ENCODE data around the gene AGBL1.

Gene AGBL1

DNA sequence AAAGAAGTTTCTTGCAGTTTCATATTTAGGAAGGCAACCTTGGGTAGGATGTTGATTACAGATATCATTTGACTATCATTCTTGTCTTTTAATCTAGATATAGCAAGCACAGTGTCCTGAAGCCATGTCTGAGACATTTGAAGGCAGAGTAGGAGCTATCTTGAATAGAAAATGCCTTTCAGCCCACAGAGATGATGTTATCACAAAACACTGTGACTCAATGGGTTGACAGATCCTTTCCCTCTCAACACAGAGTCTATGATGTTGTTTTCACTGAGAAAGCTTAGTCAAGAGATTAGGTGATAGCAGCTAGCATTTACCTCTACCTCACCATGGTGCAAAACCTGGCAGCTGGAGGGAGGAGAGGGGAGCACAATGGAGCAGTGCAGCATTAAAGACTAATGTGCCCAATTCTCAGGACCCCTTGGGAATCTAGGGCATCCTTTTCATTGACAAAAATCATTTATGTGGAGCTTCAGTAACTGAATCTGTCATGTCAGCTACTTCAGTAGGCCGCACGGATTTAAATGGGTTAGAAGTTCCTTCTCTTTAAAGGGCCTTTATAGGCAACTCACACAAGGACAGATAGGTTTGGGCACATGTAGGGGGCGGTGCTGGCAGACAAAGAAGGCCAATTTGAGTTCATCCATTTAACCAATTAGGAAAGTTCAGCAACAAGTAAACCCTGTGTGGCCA is 121.8 kb downstream of the AGBL1 start:
- H3K4me3 ChIP-seq (ENCODE audit: insufficient read depth in 1 of 2, low read depth in 1 of 2, low read length in 2 of 2): no peak overlapping the region
- no peak overlapping the region for H2BK15ac ChIP-seq (ENCODE audit: low read depth, poor library complexity, severe bottlenecking)
- no peak overlapping the region for H3K14ac ChIP-seq (ENCODE audit: low read length in 2 of 2)
- no peak overlapping the region for H3K9ac ChIP-seq (ENCODE audit: low read length)
- no peak overlapping the region for H3K27ac ChIP-seq (ENCODE audit: low read length, poor library complexity, severe bottlenecking)
- WGBS: 90% methylated on average over 3 of the region's 3 CpGs
- H2BK120ac ChIP-seq (ENCODE audit: low read depth, low read length): no peak overlapping the region
- no peaks in the 10 kb centered on the region for H3K27me3 ChIP-seq (ENCODE audit: control insufficient read depth in 1 of 2, insufficient read depth in 1 of 2, low read length in 2 of 2)
- no peak overlapping the region for H3K4ac ChIP-seq (ENCODE audit: low read depth in 1 of 2, low read length in 2 of 2)
- no peak overlapping the region for H2AK5ac ChIP-seq (ENCODE audit: low read length, severe bottlenecking)
- H2BK5ac ChIP-seq (ENCODE audit: low read depth, low read length, poor library complexity, severe bottlenecking): no peak overlapping the region
- no peak overlapping the region for H3K18ac ChIP-seq (ENCODE audit: low read depth in 1 of 2, low read length in 2 of 2)
- H3K4me1 ChIP-seq (ENCODE audit: control insufficient read depth, insufficient read depth, low read depth, low read length): no peaks in the 10 kb centered on the region
- H2BK12ac ChIP-seq (ENCODE audit: low read length in 2 of 2): no peak overlapping the region
- H3K9me3 ChIP-seq (ENCODE audit: control insufficient read depth, low read length): no peaks in the 10 kb centered on the region
- no peak overlapping the region for H3K23ac ChIP-seq (ENCODE audit: low read length in 2 of 2)
- H3K79me1 ChIP-seq (replicated peaks; ENCODE audit: low read length, poor library complexity, severe bottlenecking): no peaks in the 10 kb centered on the region
- DNase-seq: no peak
- no peak overlapping the region for H2AFZ ChIP-seq (ENCODE audit: low read depth, low read length)
- no peak overlapping the region for H4K8ac ChIP-seq (ENCODE audit: low read length)
- H3K4me2 ChIP-seq (ENCODE audit: low read length, poor library complexity, severe bottlenecking): no peak overlapping the region
- peak overlapping the region; percentile 14 for H4K91ac ChIP-seq (ENCODE audit: low read length)
- no peaks in the 10 kb centered on the region for H3K36me3 ChIP-seq (ENCODE audit: control insufficient read depth in 1 of 2, insufficient read depth in 2 of 2, low read depth in 1 of 2, low read length in 2 of 2)

DNA sequence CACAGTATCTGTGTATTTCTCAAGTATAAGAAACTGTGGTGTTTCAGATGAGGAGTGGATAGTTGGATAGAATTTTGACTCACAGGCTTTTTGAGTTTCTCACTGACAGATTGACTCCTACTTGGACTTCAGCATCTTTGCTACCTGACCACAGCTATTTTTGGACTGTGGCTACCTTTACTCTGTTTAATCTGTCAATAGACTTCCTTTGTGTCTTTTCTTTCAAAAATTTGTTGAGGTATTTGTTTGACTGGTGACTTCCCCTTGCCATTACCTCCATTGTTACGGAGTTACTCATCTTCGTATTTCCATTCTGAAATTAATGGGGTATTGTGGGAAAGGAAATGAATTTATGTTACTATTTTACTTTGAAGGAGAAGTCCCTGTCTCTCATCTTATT is 123.8 kb downstream of the AGBL1 start:
- Histone ChIP-seq H3K23ac (ENCODE audit: low read length in 2 of 2) (no peak overlapping the region), H3K79me1 (replicated peaks; ENCODE audit: low read length, poor library complexity, severe bottlenecking) (no peaks in the 10 kb centered on the region), H2BK12ac (ENCODE audit: low read length in 2 of 2) (no peak overlapping the region), H3K14ac (ENCODE audit: low read length in 2 of 2) (no peak overlapping the region), H3K4me1 (ENCODE audit: control insufficient read depth, insufficient read depth, low read depth, low read length) (no peaks in the 10 kb centered on the region), H2AK5ac (ENCODE audit: low read length, severe bottlenecking) (no peak overlapping the region), H2BK5ac (ENCODE audit: low read depth, low read length, poor library complexity, severe bottlenecking) (no peak overlapping the region), H2BK120ac (ENCODE audit: low read depth, low read length) (no peak overlapping the region), H3K4ac (ENCODE audit: low read depth in 1 of 2, low read length in 2 of 2) (no peak overlapping the region), H4K8ac (ENCODE audit: low read length) (no peak overlapping the region), H2BK15ac (ENCODE audit: low read depth, poor library complexity, severe bottlenecking) (no peak overlapping the region), H3K4me2 (ENCODE audit: low read length, poor library complexity, severe bottlenecking) (no peak overlapping the region), H3K9me3 (ENCODE audit: control insufficient read depth, low read length) (no peaks in the 10 kb centered on the region), H3K27ac (ENCODE audit: low read length, poor library complexity, severe bottlenecking) (no peak overlapping the region), H3K9ac (ENCODE audit: low read length) (no peak overlapping the region), H2AFZ (ENCODE audit: low read depth, low read length) (no peak overlapping the region), H4K91ac (ENCODE audit: low read length) (no peak overlapping the region), H3K18ac (ENCODE audit: low read depth in 1 of 2, low read length in 2 of 2) (no peak overlapping the region), H3K4me3 (ENCODE audit: insufficient read depth in 1 of 2, low read depth in 1 of 2, low read length in 2 of 2) (no peak overlapping the region), H3K36me3 (ENCODE audit: control insufficient read depth in 1 of 2, insufficient read depth in 2 of 2, low read depth in 1 of 2, low read length in 2 of 2) (no peaks in the 10 kb centered on the region), H3K27me3 (ENCODE audit: control insufficient read depth in 1 of 2, insufficient read depth in 1 of 2, low read length in 2 of 2) (no peaks in the 10 kb centered on the region)
- DNase-seq: no peak
- no CpG with 5 or more reads among the region's 2 CpGs for WGBS

- Histone ChIP-seq H4K91ac (ENCODE audit: low read length) (no peak overlapping the region), H3K18ac (ENCODE audit: low read depth in 1 of 2, low read length in 2 of 2) (no peak overlapping the region), H3K4me2 (ENCODE audit: low read length, poor library complexity, severe bottlenecking) (no peak overlapping the region), H3K27me3 (ENCODE audit: control insufficient read depth in 1 of 2, insufficient read depth in 1 of 2, low read length in 2 of 2) (no peaks in the 10 kb centered on the region), H2BK12ac (ENCODE audit: low read length in 2 of 2) (no peak overlapping the region), H3K9me3 (ENCODE audit: control insufficient read depth, low read length) (no peaks in the 10 kb centered on the region), H3K36me3 (ENCODE audit: control insufficient read depth in 1 of 2, insufficient read depth in 2 of 2, low read depth in 1 of 2, low read length in 2 of 2) (no peaks in the 10 kb centered on the region), H2BK120ac (ENCODE audit: low read depth, low read length) (no peak overlapping the region), H3K79me1 (replicated peaks; ENCODE audit: low read length, poor library complexity, severe bottlenecking) (no peaks in the 10 kb centered on the region), H3K4me3 (ENCODE audit: insufficient read depth in 1 of 2, low read depth in 1 of 2, low read length in 2 of 2) (no peak overlapping the region), H2BK5ac (ENCODE audit: low read depth, low read length, poor library complexity, severe bottlenecking) (no peak overlapping the region), H2BK15ac (ENCODE audit: low read depth, poor library complexity, severe bottlenecking) (no peak overlapping the region), H4K8ac (ENCODE audit: low read length) (no peak overlapping the region), H3K4me1 (ENCODE audit: control insufficient read depth, insufficient read depth, low read depth, low read length) (no peaks in the 10 kb centered on the region), H3K4ac (ENCODE audit: low read depth in 1 of 2, low read length in 2 of 2) (no peak overlapping the region), H2AK5ac (ENCODE audit: low read length, severe bottlenecking) (no peak overlapping the region), H3K27ac (ENCODE audit: low read length, poor library complexity, severe bottlenecking) (no peak overlapping the region), H3K9ac (ENCODE audit: low read length) (no peak overlapping the region), H2AFZ (ENCODE audit: low read depth, low read length) (no peak overlapping the region), H3K23ac (ENCODE audit: low read length in 2 of 2) (no peak overlapping the region), H3K14ac (ENCODE audit: low read length in 2 of 2) (no peak overlapping the region)
- 76% methylated on average over 1 of the region's 2 CpGs for WGBS
- DNase-seq: no peak
Measured at GRCh38 chr15:86205096-86205495, 125.4 kb downstream of the AGBL1 start.

DNA sequence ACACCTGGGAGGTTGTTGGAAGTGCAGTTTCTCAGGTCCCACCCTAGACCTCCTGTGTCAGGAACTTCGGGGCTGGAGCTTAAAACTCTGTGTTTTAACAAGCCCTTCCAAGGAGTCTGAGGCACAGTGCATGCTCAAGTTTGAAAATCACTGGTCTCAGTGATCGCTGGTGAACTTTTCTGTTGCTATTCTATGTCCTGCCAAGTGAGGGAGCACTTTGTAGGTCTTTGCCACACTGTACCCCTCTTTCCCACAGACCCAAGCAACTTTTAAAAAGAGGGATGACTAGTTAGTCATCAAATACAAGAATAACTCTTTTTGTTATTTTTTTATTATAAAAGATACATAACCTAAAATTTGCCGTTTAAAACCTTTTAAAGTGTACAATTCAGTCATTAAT is 133.7 kb downstream of the AGBL1 start:
- Histone ChIP-seq H4K91ac (ENCODE audit: low read length) (no peak overlapping the region), H4K8ac (ENCODE audit: low read length) (no peak overlapping the region), H3K9me3 (ENCODE audit: control insufficient read depth, low read length) (peaks cover 15% of the 10 kb centered on the region), H2BK15ac (ENCODE audit: low read depth, poor library complexity, severe bottlenecking) (no peak overlapping the region), H3K79me1 (replicated peaks; ENCODE audit: low read length, poor library complexity, severe bottlenecking) (no peaks in the 10 kb centered on the region), H2BK5ac (ENCODE audit: low read depth, low read length, poor library complexity, severe bottlenecking) (no peak overlapping the region), H2BK12ac (ENCODE audit: low read length in 2 of 2) (no peak overlapping the region), H3K18ac (ENCODE audit: low read depth in 1 of 2, low read length in 2 of 2) (no peak overlapping the region), H3K4me2 (ENCODE audit: low read length, poor library complexity, severe bottlenecking) (no peak overlapping the region), H2AK5ac (ENCODE audit: low read length, severe bottlenecking) (no peak overlapping the region), H3K4me1 (ENCODE audit: control insufficient read depth, insufficient read depth, low read depth, low read length) (no peaks in the 10 kb centered on the region), H3K27me3 (ENCODE audit: control insufficient read depth in 1 of 2, insufficient read depth in 1 of 2, low read length in 2 of 2) (no peaks in the 10 kb centered on the region), H3K9ac (ENCODE audit: low read length) (no peak overlapping the region), H3K27ac (ENCODE audit: low read length, poor library complexity, severe bottlenecking) (no peak overlapping the region), H2BK120ac (ENCODE audit: low read depth, low read length) (no peak overlapping the region), H3K4me3 (ENCODE audit: insufficient read depth in 1 of 2, low read depth in 1 of 2, low read length in 2 of 2) (no peak overlapping the region), H2AFZ (ENCODE audit: low read depth, low read length) (no peak overlapping the region), H3K23ac (ENCODE audit: low read length in 2 of 2) (no peak overlapping the region), H3K14ac (ENCODE audit: low read length in 2 of 2) (no peak overlapping the region), H3K4ac (ENCODE audit: low read depth in 1 of 2, low read length in 2 of 2) (no peak overlapping the region), H3K36me3 (ENCODE audit: control insufficient read depth in 1 of 2, insufficient read depth in 2 of 2, low read depth in 1 of 2, low read length in 2 of 2) (no peaks in the 10 kb centered on the region)
- no peak for DNase-seq
- WGBS: 64% methylated on average over 3 of the region's 3 CpGs

Measured in mesenchymal stem cell (in vitro differentiated cells and primary cell).